ENCODE data around the gene LRFN4. TPM values are rescaled to one million over a fixed set of nuclear protein-coding genes. Genes with fewer than 3 reads are reported as not detected.

LRFN4 gene
- total and polyA plus RNA-seq, 2 of the 13 experiments (the other 11 are each of a cell fraction or from before 2014, with no cell fraction given), result 1.3 to 6.8 TPM

DNA sequence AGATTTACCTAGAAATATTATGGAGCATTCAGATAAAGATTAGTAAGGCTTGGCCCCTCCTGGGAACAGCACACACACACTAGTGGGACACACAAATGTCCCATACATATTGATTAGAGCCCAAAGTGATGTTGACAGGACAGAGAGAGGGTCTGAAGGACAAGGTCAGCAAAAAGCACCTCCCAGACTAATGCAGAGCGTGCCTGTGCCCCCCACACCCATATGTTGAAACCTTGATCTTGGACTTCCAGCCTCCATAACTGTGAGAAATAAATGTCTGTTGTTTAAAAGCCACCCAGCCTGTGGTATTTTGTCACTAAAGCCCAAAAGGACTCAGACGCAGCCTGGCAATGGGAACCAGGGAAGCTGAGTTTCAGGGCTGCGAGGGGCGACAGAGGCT, 27.6 kb downstream of the LRFN4 start (continued):
- TF ChIP-seq, protein P1, sequence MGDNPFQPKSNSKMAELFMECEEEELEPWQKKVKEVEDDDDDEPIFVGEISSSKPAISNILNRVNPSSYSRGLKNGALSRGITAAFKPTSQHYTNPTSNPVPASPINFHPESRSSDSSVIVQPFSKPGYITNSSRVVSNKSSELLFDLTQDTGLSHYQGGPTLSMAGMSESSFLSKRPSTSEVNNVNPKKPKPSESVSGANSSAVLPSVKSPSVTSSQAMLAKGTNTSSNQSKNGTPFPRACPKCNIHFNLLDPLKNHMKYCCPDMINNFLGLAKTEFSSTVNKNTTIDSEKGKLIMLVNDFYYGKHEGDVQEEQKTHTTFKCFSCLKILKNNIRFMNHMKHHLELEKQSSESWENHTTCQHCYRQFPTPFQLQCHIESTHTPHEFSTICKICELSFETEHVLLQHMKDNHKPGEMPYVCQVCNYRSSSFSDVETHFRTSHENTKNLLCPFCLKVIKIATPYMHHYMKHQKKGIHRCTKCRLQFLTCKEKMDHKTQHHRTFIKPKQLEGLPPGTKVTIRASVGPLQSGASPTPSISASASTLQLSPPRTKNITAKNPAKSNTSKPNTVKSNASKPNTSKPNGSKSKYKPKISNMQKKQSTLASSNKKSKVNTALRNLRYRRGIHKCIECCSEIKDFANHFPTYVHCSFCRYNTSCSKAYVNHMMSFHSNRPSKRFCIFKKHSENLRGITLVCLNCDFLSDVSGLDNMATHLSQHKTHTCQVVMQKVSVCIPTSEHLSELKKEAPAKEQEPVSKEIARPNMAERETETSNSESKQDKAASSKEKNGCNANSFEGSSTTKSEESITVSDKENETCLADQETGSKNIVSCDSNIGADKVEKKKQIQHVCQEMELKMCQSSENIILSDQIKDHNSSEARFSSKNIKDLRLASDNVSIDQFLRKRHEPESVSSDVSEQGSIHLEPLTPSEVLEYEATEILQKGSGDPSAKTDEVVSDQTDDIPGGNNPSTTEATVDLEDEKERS (CRISPR knock-in tag; IDR thresholded peaks at IDR 0.05), result no peak
- TF ChIP-seq, protein P2, sequence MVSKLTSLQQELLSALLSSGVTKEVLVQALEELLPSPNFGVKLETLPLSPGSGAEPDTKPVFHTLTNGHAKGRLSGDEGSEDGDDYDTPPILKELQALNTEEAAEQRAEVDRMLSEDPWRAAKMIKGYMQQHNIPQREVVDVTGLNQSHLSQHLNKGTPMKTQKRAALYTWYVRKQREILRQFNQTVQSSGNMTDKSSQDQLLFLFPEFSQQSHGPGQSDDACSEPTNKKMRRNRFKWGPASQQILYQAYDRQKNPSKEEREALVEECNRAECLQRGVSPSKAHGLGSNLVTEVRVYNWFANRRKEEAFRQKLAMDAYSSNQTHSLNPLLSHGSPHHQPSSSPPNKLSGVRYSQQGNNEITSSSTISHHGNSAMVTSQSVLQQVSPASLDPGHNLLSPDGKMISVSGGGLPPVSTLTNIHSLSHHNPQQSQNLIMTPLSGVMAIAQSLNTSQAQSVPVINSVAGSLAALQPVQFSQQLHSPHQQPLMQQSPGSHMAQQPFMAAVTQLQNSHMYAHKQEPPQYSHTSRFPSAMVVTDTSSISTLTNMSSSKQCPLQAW (CRISPR knock-in tag; IDR thresholded peaks at IDR 0.05), result 0 out of 2 replicates have a peak, but pooled peaks have one; percentile 27
- TF ChIP-seq SRSF1 (optimal IDR thresholded peaks at IDR 0.05; ENCODE audit: low read depth, low read length) (no peak), ZNF225 (CRISPR knock-in tag; IDR thresholded peaks at IDR 0.05) (no peak), FOXK1 (CRISPR knock-in tag; IDR thresholded peaks at IDR 0.05; ENCODE audit: borderline replicate concordance, low read depth) (peak; percentile 40; the same call in 1 of the 2 replicates), HDAC1 (CRISPR knock-in tag; IDR thresholded peaks at IDR 0.05) (peak; percentile 38; the same call in 1 of the 2 replicates), CC2D1A (CRISPR knock-in tag; IDR thresholded peaks at IDR 0.05) (no peak), NR2F2 (IDR thresholded peaks at IDR 0.05; ENCODE audit: borderline replicate concordance, low read depth) (no peak), SMAD1 (CRISPR knock-in tag; IDR thresholded peaks at IDR 0.05; ENCODE audit: borderline replicate concordance, low read depth) (no peak), ZNF501 (CRISPR knock-in tag; IDR thresholded peaks at IDR 0.05) (0 out of 2 replicates have a peak, but pooled peaks have one; percentile 30)
- TF ChIP-seq, protein P3, sequence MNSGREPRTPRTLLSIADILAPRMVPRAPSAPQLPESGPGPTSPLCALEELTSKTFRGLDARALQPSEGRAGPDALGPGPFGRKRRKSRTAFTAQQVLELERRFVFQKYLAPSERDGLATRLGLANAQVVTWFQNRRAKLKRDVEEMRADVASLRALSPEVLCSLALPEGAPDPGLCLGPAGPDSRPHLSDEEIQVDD (CRISPR knock-in tag; IDR thresholded peaks at IDR 0.05; ENCODE audit: borderline replicate concordance), result no peak
- TF ChIP-seq, protein P4, sequence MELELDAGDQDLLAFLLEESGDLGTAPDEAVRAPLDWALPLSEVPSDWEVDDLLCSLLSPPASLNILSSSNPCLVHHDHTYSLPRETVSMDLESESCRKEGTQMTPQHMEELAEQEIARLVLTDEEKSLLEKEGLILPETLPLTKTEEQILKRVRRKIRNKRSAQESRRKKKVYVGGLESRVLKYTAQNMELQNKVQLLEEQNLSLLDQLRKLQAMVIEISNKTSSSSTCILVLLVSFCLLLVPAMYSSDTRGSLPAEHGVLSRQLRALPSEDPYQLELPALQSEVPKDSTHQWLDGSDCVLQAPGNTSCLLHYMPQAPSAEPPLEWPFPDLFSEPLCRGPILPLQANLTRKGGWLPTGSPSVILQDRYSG (CRISPR knock-in tag; IDR thresholded peaks at IDR 0.05), result no peak
- TF ChIP-seq, protein P5, sequence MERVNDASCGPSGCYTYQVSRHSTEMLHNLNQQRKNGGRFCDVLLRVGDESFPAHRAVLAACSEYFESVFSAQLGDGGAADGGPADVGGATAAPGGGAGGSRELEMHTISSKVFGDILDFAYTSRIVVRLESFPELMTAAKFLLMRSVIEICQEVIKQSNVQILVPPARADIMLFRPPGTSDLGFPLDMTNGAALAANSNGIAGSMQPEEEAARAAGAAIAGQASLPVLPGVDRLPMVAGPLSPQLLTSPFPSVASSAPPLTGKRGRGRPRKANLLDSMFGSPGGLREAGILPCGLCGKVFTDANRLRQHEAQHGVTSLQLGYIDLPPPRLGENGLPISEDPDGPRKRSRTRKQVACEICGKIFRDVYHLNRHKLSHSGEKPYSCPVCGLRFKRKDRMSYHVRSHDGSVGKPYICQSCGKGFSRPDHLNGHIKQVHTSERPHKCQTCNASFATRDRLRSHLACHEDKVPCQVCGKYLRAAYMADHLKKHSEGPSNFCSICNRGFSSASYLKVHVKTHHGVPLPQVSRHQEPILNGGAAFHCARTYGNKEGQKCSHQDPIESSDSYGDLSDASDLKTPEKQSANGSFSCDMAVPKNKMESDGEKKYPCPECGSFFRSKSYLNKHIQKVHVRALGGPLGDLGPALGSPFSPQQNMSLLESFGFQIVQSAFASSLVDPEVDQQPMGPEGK (CRISPR knock-in tag; IDR thresholded peaks at IDR 0.05), result peak; percentile 89
